HCT116 (cell line): ENCODE measurements around the gene SND1.

Experiments
- CEBPB ChIP-seq: IDR thresholded peaks from 2 replicates; pipeline ENCODE4 v1.6.1; 2012; ENCODE audit warnings: low read depth
- EGR1 ChIP-seq: IDR thresholded peaks from 2 replicates; pipeline ENCODE4 v1.6.1; 2012; ENCODE audit warnings: low read depth
- EZH2phosphoT487 ChIP-seq: fragments of 200-600 bp; IDR thresholded peaks from 2 replicates; pipeline ENCODE4 v1.6.1; 2018; ENCODE audit warnings: antibody characterized with exemption, borderline replicate concordance
- JUND ChIP-seq: IDR thresholded peaks from 2 replicates; pipeline ENCODE4 v1.6.1; 2012
- POLR2A ChIP-seq: IDR thresholded peaks from 2 replicates; pipeline ENCODE4 v1.7.0; 2011; ENCODE audit warnings: borderline replicate concordance; ENCODE audit not compliant: insufficient read depth, insufficient read length; ENCODE audit errors: extremely low read depth
- POLR2AphosphoS5 ChIP-seq: IDR thresholded peaks from 2 replicates; pipeline ENCODE4 v1.6.1; 2011; ENCODE audit warnings: mild to moderate bottlenecking, low read depth, low read length, moderate library complexity
- RAD21 ChIP-seq: IDR thresholded peaks from 2 replicates; pipeline ENCODE4 v1.6.1; 2012; ENCODE audit warnings: low read depth, mild to moderate bottlenecking
- YY1 ChIP-seq: IDR thresholded peaks from 2 replicates; pipeline ENCODE4 v1.6.1; 2011; ENCODE audit warnings: low read length, low read depth, moderate library complexity, mild to moderate bottlenecking; ENCODE audit not compliant: insufficient replicate concordance; ENCODE audit errors: extremely low read depth
- ZFX ChIP-seq: fragments of 450-650 bp; IDR thresholded peaks from 2 replicates; pipeline ENCODE4 v1.6.1; 2017
- ZNF274 ChIP-seq: fragments of 200-500 bp; sonication (Bioruptor generic); IDR thresholded peaks from 2 replicates; pipeline ENCODE4 v1.6.1; 2014; ENCODE audit warnings: mild to moderate bottlenecking, low read depth, low read length, inconsistent platforms
- TF ChIP-seq, protein P1 (sequence below), 3 experiments: fragments of 200-600 bp in 1 of 3; sonication (generic) in 1 of 3; IDR thresholded peaks in 2 of 3; conservative IDR thresholded peaks in 1 of 3; 2 replicates each; pipeline ENCODE4 v1.5.1; 2012 to 2017; ENCODE audit warnings: low read depth in 2 of 3, low read length in 2 of 3, antibody characterized with exemption in 1 of 3, borderline replicate concordance in 1 of 3, control low read depth in 1 of 3, mild to moderate bottlenecking in 1 of 3, mixed read lengths in 1 of 3, mixed run types in 1 of 3, moderate library complexity in 1 of 3; ENCODE audit not compliant: insufficient read depth in 1 of 3
- TF ChIP-seq, protein P2 (sequence below): IDR thresholded peaks from 2 replicates; pipeline ENCODE4 v1.6.1; 2012
- TF ChIP-seq, protein P3 (sequence below): IDR thresholded peaks from 2 replicates; pipeline ENCODE4 v1.6.1; 2012; ENCODE audit warnings: low read depth
- TF ChIP-seq, protein P4 (sequence below): IDR thresholded peaks from 2 replicates; pipeline ENCODE4 v1.6.1; 2012

DNA sequence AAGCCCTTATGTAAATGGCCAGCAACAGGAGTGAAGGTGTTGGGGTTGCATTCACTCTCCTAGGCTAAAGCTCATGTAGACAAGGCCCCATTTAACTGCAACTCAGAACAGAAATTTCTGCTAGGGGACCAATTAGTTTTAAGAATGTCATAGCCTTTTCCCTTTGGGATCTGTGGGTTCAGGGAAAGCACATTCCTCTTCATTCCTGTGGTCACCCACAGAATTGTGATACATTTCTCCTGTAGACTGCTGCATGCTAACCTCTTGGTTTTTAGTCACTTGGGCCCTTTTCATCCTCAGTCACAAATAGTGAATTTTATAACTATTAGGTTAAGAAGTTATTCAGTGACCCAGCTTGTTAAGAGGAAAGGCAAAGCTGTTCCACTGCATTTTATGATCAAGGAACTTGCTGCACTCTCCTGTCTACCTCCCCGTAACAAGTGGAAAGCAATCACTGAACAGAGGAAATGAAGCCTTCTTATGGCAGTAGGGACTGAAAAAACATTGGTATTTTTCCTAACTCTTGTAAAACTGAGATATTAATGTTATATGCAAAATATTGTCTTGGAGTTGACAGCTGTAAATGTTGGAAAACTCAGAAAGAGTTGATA is 124.9 kb downstream of the SND1 start:
- TF ChIP-seq, protein P1, sequence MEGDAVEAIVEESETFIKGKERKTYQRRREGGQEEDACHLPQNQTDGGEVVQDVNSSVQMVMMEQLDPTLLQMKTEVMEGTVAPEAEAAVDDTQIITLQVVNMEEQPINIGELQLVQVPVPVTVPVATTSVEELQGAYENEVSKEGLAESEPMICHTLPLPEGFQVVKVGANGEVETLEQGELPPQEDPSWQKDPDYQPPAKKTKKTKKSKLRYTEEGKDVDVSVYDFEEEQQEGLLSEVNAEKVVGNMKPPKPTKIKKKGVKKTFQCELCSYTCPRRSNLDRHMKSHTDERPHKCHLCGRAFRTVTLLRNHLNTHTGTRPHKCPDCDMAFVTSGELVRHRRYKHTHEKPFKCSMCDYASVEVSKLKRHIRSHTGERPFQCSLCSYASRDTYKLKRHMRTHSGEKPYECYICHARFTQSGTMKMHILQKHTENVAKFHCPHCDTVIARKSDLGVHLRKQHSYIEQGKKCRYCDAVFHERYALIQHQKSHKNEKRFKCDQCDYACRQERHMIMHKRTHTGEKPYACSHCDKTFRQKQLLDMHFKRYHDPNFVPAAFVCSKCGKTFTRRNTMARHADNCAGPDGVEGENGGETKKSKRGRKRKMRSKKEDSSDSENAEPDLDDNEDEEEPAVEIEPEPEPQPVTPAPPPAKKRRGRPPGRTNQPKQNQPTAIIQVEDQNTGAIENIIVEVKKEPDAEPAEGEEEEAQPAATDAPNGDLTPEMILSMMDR (IDR thresholded peaks at IDR 0.05 in 2 of 3, conservative IDR thresholded peaks at IDR 0.05 in 1 of 3; ENCODE audit: borderline replicate concordance in 1 of 3, insufficient read depth in 1 of 3, low read depth in 2 of 3, low read length in 2 of 3), result no peak
- TF ChIP-seq EGR1 (no peak), CEBPB (no peak), POLR2A (no peak), POLR2AphosphoS5 (no peak), YY1 (no peak), ZFX (no peak), RAD21 (no peak), EZH2phosphoT487 (no peak), JUND (no peak), ZNF274 (no peak)
- TF ChIP-seq, protein P2, sequence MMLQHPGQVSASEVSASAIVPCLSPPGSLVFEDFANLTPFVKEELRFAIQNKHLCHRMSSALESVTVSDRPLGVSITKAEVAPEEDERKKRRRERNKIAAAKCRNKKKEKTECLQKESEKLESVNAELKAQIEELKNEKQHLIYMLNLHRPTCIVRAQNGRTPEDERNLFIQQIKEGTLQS, result no peak
- TF ChIP-seq, protein P3, sequence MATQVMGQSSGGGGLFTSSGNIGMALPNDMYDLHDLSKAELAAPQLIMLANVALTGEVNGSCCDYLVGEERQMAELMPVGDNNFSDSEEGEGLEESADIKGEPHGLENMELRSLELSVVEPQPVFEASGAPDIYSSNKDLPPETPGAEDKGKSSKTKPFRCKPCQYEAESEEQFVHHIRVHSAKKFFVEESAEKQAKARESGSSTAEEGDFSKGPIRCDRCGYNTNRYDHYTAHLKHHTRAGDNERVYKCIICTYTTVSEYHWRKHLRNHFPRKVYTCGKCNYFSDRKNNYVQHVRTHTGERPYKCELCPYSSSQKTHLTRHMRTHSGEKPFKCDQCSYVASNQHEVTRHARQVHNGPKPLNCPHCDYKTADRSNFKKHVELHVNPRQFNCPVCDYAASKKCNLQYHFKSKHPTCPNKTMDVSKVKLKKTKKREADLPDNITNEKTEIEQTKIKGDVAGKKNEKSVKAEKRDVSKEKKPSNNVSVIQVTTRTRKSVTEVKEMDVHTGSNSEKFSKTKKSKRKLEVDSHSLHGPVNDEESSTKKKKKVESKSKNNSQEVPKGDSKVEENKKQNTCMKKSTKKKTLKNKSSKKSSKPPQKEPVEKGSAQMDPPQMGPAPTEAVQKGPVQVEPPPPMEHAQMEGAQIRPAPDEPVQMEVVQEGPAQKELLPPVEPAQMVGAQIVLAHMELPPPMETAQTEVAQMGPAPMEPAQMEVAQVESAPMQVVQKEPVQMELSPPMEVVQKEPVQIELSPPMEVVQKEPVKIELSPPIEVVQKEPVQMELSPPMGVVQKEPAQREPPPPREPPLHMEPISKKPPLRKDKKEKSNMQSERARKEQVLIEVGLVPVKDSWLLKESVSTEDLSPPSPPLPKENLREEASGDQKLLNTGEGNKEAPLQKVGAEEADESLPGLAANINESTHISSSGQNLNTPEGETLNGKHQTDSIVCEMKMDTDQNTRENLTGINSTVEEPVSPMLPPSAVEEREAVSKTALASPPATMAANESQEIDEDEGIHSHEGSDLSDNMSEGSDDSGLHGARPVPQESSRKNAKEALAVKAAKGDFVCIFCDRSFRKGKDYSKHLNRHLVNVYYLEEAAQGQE, result no peak
- TF ChIP-seq, protein P4, sequence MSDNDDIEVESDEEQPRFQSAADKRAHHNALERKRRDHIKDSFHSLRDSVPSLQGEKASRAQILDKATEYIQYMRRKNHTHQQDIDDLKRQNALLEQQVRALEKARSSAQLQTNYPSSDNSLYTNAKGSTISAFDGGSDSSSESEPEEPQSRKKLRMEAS, result no peak
